Stimulated activated CD8-positive, alpha-beta memory T cell treated with anti-CD3 and anti-CD28 coated beads, Interleukin-12 subunit alpha, Interleukin-12 subunit beta, amount 100 ng/mL, for 24 hours (primary cell): ENCODE data around the gene FAF1.
"Not testable (repeated sequence)": the region's sequence is repeated elsewhere in the genome, so short reads cannot be mapped to it uniquely, and the experiment has no call there.

ENCODE experiments used
- DNase-seq: peaks from one replicate; pipeline ENCODE4 v3.0.0-alpha.2; 2020; ENCODE audit errors: extremely low read depth

The FAF1 gene

DNA sequence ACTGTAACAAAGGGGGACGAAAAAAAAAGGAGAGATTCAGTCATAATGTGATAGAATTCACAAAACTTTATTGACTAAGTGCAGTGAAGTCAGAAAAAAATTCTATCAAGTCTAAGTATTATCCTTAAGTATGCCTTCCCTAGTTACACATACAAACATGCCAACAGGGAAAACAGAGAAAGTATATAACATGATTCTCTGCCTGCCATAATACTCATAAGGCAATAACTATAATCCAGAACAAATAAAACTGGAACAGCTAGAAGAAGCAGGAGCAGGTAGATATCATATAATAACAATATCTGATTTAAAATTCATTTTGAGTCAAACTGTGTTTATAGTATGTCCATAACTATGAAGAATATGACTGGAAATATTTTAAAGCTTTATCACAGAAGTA is 184.3 kb downstream of the FAF1 start:
- no peak for DNase-seq

DNA sequence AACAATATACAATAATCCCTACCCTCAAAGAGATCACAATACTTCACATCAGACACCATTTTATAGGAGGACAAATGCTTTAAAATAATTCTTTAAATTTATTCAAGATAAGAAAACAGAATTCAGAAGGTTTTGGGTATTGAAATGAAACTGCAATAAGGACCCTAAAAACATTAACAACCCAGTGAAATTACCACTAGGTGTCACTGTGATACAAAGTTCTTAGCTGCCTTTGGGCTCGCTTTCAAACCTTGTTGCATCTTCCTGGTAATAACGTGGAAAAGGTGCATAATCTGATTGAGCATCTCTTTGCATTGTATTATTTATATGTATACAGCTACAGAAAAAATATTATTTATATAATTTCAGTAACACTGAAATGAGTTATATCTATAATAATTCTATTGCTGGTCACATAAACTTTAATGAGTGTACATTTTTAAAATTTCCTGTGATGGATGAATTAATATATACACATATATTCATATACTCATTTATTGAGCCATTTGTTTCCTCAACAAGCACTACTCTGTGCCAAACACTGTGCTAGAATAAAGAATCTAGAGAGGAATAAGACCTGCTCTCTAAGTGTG is 185.2 kb downstream of the FAF1 start:
- no peak for DNase-seq

DNA sequence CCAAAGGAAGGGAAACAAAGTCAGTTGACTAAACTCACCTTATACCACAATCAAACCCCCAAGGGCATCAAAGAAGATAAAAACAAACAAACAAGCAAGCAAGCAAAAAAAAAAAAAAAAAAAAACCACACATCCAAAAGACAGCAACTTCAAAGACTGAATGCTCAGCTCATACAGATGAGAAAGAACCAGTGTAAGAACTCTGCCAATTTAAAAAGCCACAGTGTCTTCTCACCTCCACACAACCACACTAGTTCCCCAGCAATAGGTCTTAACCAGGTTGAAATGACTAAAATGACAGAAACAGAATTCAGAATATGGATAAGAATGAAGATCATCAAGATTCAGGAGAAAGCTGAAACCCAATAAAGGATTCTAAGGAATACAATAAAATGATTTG is 193.4 kb downstream of the FAF1 start:
- DNase-seq: no peak

DNA sequence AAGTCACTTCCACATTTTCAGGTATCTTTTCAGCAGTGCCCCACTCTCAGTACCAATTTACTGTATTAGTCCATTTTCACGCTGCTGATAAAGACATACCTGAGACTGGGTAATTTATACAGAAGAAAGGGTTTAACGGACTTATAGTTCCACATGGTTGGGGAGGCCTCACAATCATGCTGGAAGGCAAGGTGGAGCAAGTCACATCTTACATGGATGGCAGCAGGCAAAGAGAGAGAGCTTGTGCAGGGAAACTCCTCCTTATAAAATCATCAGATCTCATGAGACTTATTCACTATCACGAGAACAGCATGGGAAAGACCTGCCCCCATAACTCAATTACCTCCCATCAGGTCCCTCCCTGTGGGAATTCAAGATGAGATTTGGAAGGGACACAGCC is 203.5 kb downstream of the FAF1 start:
- DNase-seq: not testable (repeated sequence)

DNA sequence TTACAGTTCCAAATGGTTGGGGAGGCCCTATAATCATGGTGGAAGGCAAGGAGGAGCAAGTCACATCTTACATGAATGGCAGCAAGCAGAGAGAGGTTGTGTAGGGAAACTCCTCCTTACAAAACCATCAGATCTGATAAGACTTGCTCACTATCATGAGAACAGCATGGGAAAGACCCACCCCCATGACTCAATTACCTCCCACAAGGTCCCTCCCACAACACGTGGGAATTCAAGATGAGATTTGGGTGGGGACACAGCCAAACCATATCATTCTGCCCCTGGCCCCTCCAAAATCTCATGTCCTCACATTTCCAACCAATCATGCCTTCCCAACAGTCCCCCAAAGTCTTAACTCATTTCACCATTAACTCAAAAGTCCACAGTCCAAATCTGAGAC is 205.3 kb downstream of the FAF1 start:
- not testable (repeated sequence) for DNase-seq

DNA sequence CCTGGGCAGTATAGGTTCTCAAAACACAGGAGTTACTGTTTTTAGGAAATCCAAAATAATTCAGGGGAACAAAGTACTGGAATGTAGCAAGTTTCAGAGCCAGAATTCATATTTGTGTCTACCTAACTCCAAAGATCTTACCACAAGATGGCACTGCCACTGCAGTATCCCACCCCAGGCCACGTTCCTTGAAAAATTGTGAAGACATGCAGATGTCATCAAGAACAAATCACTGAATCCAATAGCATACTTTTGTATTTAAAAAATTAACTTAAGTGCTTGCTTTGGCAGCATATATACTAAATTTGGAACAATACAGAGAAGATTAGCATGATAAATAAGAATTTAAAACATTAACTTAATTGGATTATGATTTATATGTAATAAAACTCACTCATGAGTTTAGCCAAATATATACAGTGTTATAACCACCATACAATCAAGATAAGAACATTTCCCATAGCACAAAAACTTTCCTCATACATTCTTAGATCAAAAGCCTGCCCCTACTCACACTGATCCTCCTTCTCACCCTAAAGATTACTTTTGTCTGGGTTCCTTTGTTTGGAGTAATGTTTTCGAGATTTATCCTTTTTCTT is 209.9 kb downstream of the FAF1 start:
- no peak for DNase-seq

DNA sequence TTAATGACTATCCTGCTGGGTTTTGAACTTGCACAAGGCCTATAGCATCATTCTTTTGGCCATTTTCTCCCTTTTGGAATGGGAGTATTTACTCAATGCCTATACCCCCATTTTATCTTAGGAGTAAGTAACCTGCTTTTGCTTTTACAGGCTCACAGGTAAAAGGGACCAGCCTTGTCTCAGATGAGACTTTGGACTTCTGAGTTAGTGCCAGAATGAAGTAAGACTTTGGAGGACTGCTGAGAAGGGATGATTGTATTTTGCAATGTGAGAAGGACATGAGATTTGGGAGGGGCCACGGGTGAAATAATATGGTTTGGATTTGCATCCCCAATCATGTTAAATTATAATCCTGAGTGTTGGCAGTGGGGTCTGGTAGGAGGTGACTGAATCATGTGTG is 212.7 kb downstream of the FAF1 start:
- no peak for DNase-seq

DNA sequence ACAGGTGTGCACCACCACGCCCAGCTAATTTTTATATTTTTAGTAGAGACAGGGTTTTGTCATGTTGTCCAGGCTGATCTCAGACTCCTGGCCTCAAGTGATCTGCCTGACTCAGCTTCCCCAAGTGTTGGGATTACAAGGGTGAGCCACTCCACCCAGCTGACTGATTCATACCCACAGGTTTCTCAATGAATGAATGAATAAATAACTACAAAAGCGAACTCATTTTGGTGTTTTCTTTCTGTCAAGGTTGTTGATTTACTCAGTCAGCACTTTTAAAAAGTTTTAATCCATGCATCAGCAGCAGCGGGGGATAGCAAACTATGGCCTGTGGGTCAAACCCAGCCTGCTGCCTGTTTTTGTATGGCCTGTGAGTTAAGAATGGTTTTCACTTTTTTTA is 217.5 kb downstream of the FAF1 start:
- DNase-seq: no peak

DNA sequence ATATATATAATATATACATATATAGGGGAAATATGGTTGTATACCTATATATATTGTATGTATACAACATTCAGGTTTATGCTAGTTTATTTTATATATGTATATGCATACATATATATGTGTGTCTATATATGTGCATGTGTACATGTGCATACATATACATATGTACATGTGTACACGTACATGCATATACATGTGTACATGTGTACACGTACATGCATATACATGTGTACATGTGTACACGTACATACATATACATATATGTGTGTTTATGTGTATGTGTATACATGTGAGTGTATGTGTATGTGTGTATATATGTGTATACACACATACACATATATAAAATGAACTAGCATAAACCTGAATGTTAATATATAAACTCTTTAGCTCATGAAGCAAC is 220.9 kb downstream of the FAF1 start:
- DNase-seq: no peak

DNA sequence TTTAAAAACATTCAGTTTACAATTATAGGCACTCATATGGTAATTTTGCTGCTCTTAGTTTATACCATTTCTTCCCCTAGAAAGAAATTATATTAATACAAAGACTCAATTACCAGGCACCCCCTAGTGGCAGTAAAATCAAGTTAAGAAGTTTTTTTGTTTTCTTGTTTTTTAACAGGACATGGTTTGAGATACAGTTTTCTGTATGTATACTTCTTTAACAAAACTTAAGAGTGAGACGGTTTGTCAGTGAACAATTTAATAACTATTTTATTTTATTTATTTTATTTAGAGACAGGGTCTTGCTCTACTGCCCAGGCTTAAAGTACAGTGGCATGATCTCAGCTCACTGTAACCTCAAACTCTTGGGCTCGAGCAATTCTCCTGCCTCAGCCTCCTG is 224.6 kb downstream of the FAF1 start:
- DNase-seq: no peak

DNA sequence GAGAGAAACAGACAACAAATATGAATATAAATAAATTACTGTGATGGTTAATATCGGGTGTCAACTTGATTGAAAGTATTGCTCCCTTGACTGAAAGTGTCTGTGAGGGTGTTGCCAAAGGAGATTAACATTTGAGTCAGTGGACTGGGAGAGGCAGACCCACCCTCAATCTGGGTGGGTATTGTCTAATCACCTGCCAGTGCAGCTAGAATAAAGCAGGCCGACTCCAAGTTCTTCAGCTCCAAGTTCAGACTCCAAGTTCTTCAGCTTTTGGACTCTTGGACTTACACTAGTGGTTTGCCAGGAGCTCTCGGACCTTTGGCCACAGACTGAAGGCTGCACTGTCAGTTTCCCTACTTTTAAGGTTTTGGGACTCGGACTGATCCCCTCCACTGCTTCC is 232.5 kb downstream of the FAF1 start:
- not testable (repeated sequence) for DNase-seq

DNA sequence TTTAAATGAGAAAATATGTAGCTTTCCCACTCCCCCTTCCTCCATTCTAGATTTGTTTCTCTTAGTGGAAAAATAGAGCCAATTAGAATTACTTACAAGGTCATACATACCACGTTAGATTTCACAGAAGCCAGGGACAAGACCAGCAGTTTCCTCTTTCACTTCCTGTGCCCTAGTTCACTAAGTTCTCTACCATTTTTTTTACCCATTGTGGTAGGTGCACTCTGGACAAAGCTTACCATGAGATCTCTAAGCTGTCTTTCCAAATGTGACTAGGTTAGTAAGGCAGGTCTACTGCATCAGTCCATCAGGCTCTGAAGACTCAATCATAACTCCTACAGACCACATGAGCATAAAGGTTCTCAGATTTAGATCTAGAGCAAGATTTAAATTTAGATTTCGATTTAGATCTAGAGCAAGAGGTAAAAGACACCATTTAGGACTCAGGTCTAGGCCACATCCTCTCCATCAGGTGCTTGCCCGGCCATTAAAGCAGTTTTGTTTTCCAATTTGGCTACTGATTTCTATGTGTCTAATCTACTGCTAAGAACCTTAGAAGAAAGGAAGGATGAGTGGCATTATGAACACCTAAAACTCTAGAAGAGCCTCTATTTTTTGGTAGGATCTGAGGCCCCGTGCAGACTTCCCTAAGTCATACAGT is 235.3 kb downstream of the FAF1 start:
- no peak for DNase-seq

DNA sequence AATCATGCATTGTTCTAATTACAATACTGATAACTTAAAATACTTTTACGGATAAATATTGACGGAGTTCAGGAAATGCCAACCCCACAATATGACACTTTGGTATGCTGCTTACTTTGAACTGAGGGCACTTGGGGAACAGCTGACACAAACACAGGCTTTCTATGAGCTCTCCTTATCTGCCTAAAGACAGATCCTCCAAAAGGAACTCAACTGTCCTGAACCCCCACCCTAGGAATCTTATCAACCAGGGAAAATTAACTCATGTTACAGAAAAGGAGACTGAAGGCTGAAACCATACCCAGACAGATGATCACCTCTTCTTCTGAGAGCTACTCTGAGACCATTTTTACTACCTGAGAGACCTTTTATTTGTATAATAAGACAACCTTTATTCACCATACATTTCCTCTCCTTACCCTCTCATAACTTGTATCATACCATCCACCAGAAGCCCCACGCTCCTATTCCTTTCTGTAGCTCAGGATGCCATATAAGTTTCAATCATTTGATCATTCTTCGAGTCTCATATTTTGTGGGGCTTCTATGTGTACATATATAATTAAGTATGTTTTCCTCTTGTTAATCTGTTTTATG is 239.5 kb downstream of the FAF1 start:
- no peak for DNase-seq

DNA sequence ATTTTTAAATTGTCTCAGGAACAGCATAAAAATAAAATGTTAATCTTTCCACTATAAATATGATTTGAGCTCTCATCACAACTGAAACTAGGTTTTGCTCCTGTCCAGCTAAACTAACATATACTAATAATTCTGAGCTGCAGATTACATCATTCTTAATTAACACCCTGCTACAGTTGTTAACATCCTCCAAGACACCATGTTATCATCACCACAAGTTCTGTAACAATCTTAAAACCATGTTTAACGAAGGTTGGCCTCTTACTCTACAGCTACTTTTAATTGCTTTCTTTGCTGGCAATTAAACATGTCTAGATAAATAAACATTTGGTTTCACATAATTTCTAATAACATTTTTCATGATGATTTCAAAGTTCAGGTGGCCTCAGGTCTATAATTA is 240.9 kb downstream of the FAF1 start:
- no peak for DNase-seq

DNA sequence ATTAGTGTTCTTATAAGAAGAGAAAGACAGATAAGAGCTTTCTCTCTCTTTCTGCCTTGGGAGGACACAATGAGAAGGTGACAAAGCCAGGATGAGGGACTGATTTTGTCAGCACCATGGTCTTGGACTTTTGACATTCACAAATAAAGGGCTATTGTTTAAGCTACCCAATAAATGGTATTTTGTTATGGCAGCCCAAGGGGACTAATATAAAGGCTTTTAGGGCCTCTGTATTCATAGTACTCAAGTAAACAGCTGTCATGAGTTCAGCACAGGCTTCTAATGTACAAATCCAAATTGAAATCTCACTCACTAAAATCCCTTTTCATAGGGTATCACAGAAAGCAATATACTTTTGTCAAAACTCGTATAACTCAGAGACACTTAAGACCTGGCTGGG is 242.7 kb downstream of the FAF1 start:
- DNase-seq: no peak

DNA sequence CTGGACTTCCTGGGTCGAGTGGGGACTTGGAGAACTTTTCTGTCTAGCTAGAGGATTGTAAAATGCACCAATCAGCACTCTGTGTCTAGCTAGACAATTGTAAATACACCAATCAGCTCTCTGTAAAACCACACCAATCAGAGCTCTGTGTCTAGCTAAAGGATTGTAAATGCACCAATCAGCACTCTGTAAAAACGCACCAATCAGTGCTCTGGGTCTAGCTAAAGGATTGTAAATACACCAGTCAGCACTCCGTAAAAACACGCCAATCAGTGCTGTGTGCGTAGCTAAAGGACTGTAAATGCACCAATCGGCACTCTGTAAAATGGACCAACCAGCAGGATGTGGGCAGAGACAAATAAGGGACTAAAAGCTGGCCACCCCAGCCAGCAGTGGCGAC is 243.6 kb downstream of the FAF1 start:
- DNase-seq: not testable (repeated sequence)

DNA sequence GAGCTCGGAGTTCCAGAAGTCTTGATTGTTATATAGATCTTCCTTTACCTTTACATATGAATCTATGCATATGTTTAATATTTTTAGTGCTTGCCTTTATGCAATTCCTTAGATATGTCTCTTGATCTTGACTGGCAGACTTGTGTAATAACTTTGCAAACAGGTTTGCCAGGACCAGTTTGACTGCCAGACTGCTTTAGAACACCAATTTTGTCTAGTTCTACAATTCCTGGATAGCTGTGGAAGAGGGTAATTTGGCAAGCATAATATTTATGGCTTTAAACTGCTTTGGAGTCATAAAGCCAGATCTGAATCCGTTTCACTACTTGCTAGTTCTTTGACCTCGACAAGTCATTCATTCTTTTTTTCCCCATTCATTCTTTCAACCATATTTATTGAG is 250.0 kb downstream of the FAF1 start:
- no peak for DNase-seq

DNA sequence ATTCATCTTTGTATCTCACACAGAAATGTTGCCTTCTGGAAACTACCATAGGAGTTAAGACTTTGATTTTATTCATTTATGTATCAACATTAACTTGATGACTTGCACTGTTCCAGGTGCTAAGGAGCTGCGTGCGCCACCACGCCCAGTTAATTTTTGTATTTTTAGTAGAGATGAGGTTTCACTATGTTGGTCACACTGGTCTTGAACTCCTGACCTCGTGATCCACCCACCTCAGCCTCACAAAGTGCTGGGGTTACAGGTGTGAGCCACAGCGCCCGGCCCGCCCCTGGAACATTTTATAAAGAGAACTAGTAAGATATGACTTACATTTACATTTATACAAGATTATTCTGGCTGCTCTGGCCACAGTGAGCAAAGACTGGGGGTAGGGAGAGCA is 252.2 kb downstream of the FAF1 start:
- no peak for DNase-seq

DNA sequence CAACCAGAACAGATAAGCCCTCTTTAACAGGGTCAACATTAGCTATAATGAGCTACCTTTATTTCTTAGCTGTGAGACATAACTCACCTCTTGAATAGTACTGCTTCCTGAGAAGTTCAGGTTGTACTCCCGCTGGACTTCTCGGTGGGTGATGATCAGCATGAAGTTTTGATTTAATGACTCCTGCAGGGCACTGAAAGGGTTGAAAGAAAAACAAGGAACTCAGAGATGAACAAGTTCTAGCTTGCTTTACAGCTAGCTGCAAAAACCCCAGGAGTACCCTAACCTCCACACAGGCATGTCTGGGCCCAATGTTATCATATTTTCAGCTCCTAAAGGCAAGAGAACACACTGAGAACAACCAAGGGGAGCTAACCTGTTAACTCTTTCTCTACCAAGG is 254.4 kb downstream of the FAF1 start:
- DNase-seq: no peak

DNA sequence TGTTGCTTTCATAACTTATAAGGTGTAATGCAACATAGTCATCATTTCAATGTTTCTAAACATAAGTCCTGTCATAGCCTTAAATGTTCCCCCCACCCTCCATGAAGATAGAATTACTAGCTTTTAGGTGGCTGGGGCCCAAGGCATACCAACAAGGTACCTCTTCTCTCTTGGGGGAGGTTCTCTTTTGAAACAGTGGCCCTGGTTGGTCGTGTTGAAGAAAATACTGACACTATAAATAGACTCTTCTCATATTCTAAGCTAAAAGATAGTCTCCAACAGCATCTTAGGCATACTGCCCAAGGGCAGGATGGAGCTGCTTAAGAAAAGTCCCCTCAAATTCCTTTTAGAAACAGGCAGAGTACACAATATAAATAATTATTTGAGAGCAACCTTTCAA is 255.0 kb downstream of the FAF1 start:
- DNase-seq: no peak

DNA sequence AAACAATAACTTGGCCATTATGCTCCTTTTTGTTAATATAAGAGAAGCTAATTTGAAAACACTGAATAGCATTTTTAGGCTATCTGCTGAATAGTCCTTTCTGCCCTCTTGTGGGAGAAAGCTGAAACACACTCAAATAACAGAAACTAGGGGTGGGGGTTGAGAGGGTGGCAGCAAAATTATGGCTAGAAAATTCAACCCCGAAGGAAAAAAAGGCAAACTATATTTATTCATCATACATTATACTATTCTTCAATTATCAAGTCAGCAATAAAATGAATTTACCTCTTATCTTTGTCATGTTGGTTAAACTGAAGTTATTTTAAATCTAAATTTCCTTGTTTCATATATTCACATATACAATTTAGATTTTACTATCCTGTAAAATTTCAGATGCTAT is 255.9 kb downstream of the FAF1 start:
- DNase-seq: no peak

DNA sequence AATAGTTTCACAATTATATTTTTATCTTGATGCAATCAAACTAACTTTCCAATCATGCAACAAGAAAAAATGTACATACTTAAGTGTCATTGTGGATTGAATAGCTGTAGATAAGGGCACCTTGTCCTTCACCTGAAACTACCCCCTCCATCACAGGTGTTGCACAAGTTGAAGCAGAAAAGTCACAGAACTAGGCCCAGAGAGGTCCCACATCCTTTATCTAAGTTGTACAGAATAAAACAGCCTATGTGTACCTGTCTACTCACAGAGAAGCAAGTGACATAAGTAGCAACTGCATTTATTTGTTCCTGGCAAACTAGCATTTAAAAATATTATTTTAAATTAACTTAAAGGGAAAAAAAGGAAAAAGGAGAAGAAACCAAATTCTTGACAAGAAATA is 256.8 kb downstream of the FAF1 start:
- no peak for DNase-seq

DNA sequence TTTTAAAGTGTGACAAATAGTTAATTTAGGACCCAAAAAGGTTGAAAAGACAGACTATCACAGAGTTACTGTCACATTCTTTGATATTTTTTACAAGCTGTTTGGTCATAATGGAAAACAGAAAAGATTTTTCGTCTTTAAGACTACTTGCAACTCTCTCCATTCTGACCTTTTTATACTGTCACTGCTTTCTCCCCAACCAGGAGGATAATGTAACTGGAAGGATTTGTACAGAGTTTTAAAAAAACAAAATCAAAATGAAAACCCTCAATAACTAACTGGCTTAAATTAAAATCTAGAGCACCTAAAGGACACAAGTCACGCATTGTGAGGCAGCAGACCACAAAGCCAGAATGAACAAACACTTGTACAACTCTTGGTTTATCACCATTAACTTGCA is 257.7 kb downstream of the FAF1 start:
- no peak for DNase-seq
